Cardiac atrium fibroblast (primary cell): Measurements from ENCODE around the gene LRSAM1. TPM values are rescaled to one million over a fixed set of nuclear protein-coding genes. Genes with fewer than 3 reads are reported as not detected.

ENCODE experiments used
- total RNA-seq: library from RNA; depleted of rRNA; stranded (reverse); fragments of >200 nt; gene quantifications from 2 replicates; pipeline ENCODE4 v1.2.3, GENCODE V29; 2015

Gene LRSAM1
- total RNA-seq = 12.6 and 24.7 TPM in 2 replicates

DNA sequence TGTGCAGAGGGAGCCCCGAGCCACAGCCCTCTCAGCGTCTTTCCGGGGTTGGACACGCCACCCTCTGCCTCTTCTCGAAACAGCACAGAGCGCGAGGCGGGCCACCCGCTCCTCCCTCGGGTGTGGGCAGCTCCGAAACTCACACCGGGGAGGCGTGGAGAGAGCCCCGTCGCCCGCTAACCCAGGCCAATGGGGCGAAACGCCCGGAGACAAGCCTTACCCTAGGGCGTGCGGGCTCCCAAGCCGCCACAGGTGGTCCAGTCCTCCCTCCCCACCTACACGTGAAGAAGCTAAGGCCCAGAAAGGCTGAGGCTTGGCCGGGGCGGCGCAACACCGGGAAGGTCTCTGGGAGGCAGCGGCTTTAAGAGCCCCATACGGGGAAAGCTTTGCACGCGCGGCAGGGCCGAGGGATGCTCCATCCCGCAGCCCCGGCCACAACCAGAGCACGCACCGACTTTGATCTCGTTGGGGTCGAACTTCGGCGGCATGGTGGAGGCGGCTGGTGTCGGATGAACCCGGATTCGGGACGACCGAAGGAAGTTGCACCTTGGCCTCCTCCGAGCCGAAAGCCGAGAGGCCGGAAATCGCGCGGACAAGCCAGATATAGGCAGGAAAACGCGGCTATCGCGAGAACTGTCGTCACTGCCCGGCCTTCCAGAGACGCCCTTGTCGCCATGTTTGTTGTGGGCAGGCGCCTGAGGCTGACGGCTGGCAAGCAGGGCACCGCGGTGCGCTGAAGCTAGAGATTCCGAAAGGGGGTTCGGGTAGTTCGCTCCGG, at the start of gene LRSAM1, which contains the start of gene RPL12:
Gene LRSAM1 (plus strand): TSS at position 681 of the 778 bp plus-strand sequence. CDS start 3,018 bp downstream, outside the sequence.
Gene RPL12 (minus strand): TSS at position 577 of the 778 bp plus-strand sequence. CDS start 89 bp downstream, at position 488.

DNA sequence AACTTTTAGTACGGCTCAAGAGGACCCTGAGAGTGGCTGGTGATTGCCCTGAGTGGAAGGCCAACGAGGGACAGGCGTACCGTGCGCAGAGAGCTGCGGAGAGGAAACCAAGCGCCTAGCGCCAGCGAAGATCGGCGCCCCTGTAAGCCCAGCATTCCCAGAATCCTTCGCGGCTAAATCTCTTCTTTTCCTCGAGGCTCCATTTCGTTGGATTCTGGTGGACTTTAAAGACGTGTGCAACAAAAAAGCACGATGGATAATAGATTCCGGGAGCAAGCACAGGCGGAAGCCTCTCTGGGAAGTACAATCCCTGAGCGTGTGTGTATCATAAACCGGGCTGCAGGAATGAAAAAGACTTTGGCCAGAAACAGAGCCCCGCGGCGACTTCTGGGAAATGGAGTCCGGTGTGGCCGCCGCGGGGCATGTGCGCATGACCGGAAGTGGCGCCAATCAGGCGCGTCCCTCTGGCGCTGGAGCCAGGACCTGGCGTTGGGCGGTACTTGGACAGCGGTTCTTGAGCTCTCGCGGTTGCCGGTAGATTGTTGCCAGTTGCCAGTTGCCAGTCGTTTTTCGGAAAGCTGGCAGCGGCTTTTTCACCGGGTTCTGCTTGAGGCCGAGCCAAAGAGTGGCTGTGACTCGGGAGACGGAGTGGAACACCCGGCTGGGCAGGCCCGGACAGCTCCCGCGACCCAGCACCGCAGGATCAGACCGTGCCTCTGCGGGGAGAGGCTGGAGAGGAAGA, 27.2 kb upstream of the LRSAM1 start, which contains the start of gene ZNF79:
Gene ZNF79 (plus strand): TSS at position 449 of the 742 bp plus-strand sequence. CDS start 406 bp downstream, outside the sequence.

Other genes starting within 250 kb of the LRSAM1 start
- gene GARNL3, start 186.7 kb upstream of the LRSAM1 start, total RNA-seq = 0.81 and 3.2 TPM in 2 replicates
- 21.3 and 26.1 TPM in 2 replicates for gene SLC2A8, start 54.3 kb upstream of the LRSAM1 start, total RNA-seq
- 7.9 and 8.7 TPM in 2 replicates for gene ZNF79, start 27.1 kb upstream of the LRSAM1 start, total RNA-seq
- 2,722 and 3,224 TPM in 2 replicates for gene RPL12, start 104 bp upstream of the LRSAM1 start, total RNA-seq
- gene STXBP1, start 160.8 kb downstream of the LRSAM1 start, total RNA-seq = 28.4 and 35.6 TPM in 2 replicates